ENCODE data around the gene C12orf76.
"Not testable (repeated sequence)": the region's sequence is repeated elsewhere in the genome, so short reads cannot be mapped to it uniquely, and the experiment has no call there.

The C12orf76 gene

DNA sequence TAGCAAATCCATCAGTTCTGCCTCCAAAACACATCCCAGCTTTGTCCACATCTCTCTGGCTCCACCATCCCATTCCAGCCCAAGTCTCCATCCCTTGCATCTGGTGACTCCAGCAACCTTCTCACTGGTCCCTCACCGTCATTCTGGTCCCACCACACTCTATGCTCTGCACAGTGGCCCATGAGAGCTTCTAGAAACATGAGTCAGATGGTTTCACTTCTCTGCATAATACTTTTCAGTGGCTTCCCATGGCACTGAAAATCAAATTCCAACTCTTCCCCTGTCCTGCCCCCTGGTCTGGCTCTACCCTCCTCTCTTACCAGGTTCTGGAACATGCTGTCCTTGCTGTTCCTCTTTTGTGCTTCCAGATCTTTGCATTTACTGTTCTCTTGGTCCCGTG, 17.2 kb upstream of the C12orf76 start:
- no peak for DNase-seq (ENCODE audit: low read depth)

DNA sequence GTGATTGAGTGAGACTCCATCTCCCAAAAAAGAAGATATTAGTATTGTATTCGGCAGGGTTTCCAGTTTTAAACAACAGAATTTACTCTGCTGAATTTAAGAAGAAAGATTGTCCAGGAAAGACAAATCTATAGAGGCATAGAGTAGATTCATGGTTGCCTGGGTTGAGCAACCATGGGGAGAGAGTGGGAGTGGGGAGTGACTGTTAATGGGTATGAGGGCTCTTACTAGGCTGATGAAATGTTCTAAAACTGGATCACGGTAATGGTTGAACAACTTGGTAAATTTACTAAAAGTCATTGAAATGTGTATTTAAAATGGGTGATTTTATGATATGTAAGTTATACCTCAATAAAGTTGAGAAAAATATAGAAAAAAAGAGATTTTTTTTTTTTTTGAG, 13.9 kb upstream of the C12orf76 start:
- DNase-seq (ENCODE audit: low read depth): no peak

DNA sequence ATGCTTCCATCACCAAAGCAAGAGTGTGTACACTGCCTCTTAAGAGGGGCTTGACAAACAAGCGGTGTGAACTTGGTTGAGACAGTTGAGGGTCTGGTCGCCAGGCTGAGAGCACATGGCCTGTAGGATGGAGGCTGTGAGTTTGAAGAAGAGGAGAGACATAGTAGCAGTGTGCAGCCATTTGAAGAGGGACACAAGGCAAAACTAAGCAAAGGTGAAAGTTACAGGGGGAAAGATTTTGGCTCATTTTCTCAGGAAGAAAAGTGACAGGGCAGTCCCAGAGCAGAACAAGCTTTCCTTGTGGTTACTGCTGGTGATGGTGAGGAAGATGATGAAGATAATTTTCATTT, 11.3 kb upstream of the C12orf76 start:
- DNase-seq (ENCODE audit: low read depth): no peak

DNA sequence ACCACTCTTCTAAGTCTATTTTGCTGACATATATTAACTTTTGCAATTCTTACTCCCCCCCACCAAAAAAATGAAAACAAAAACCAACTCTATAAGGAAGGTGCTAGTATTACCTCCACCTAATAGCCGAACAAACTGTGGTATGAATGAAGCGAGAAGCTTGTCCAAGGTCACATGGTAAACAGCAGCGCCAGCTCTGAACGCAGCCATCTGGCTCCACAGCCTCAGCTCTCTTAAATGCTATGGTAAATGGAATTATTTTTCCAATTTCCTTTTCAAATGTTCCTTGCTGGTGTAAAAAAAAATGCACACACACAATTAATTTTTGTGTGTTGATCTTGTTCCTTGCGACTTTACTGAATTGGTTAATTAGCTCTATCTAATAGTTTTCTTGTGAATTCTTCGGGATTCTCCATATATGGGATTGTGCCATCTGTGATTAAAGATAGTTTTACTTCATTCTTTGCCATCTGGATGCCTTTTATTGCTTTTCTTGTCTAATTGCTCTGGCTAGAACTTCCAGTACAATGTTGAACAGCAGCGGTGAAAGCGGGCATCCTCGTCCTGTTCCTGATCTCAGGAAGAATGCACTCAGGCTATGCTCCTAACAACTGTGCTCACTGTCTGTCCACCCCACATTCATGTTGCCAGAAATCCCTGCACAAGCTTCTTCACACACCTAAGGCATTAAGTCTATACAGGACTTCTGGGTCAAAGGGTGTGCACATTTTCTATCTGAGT, 10.7 kb upstream of the C12orf76 start:
- DNase-seq (ENCODE audit: low read depth): no peak

DNA sequence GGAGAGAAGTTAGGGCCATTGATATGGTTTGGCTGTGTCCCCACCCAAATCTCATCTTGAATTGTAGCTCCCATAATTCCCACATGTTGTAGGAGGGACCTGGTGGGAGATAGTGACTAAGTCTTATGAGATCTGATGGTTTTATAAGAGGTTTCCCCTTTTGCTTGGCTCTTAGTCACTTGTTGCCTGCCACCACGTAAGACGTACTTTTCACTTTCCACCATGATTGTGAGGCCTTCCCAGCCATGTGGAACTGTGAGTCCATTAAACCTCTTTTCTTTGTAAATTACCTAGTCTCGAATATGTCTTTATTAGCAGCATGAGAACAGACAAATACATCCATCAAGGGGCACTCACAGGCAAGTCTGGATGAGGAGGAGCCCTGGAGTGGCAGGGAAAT, 8.3 kb upstream of the C12orf76 start:
- not testable (repeated sequence) for DNase-seq (ENCODE audit: low read depth)

DNA sequence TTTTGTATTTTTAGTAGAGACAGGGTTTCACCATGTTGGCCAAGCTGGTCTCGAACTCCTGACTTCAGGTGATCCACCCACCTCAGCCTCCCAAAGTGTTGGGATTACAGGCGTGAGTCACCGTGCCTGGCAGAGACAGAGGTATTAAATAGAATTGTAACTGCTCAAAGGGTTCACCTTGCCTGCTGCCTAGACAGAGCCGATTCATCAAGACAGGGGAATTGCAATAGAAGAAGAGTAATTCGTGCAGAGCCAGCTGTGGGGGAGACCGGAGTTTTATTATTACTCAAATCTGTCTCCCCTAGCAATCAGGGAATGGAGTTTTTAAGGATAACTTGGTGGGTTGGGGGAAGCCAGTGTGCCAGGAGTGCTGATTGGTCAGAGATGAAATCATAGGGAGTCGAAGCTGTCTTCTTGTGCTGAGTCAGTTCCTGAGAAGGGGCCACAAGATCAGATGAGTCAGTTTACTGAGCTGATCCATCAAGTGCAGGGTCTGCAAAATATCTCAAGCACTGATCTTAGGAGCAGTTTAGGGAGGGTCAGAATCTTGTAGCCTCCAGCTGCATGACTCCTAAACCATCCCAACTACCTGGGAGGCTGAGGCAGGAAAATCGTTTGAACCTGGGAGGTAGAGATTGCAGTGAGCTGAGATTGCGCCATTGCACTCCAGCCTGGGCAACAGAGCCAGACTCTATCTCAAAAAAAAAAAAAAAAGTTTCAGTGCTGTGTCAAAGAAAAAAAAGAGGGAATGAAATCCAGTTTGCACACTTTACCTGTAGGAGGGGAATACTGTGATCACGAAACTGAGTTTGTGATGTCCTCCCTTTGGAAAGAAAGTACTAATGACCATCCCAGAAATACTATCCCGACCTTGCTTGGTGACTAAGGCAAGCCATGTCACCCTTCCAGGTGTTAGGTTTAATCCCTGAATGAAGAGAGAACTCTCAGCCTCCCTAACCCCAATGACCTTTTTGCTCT, 7.3 kb upstream of the C12orf76 start:
- DNase-seq (ENCODE audit: low read depth): not testable (repeated sequence)

DNA sequence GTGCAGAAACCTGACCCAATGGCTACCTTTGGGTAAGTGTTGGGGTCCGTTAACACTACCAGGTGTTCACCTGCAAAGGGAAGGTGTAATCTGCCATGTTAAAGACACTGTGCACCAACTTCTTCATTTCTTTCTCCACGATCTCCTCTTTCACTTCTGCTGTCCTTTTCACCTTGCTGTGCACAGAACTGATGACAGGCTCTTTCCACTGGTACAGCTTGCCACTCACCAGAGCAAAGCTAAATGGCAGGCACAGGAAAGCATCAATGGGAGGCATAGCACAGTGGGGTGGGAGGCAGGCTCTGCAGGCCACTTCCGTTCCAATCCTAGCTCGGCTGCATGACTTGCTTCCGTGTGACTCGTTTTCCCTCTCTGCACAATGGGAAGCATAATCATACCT, 2.6 kb upstream of the C12orf76 start:
- no peak for DNase-seq (ENCODE audit: low read depth)

DNA sequence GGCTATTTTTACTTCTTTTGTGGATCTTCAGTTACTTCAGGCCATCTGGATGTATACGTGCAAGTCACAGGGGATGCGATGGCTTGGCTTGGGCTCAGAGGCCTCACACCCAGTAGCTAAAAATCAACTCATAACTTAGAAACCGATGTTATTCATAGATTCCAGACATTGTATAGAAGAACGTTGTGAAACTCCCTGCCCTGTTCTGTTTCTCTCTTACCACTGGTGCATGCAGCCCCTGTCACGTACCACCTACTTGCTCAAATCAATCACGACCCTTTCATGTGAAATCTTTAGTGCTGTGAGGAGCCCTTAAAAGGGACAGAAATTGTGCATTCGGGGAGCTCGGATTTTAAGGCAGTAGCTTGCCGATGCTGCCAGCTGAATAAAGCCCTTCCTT, 1.3 kb upstream of the C12orf76 start:
- not testable (repeated sequence) for DNase-seq (ENCODE audit: low read depth)

DNA sequence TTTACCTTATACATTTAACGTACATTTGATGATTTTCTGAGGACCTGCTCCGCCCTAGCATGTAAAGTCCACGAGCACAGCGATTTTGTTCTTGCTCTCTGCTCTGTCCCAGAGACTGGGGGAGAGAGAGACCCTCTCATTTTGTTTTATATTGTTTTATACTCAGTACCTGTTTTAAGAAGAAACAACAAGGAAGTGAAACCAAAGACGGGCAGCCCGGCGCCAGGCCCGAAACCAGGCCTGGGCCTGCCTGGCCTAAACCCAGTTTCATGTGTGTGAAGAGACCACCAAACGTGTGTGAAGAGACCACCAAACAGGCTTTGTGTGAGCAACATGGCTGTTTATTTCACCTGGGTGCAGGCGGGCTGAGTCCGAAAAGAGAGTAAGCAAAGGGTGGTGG, 712 bp upstream of the C12orf76 start:
- not testable (repeated sequence) for DNase-seq (ENCODE audit: low read depth)

DNA sequence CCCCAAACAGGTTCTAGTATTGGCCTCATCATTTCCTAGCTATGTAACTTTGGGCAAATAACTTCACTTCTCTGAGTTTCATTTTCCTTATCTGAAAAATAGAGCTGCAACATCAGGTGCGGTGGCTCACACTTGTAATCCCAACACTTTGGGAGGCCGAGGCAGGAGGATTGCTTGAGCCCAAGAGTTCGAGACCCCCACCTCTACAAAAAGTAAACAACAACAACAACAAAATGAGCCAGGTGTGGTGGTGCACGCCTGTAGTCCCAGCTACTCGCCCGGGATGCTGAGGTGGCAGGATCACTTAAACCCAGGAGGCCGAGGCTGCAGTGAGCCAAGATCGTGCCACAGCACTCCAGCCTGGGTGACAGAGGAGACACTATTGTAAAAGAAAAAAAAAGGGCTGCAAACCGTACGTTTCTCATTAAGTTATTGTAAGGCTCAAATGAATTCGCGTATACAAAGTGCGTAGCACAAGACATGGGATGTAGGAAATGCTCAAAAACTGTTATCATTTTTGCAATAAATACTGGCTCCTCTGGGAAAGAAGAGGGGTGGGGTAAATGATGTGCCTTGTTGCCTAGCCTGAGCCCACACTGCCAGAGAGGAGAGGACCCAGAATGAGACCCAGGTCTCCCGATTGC, 903 bp downstream of the C12orf76 start:
- no peak for DNase-seq (ENCODE audit: low read depth)

DNA sequence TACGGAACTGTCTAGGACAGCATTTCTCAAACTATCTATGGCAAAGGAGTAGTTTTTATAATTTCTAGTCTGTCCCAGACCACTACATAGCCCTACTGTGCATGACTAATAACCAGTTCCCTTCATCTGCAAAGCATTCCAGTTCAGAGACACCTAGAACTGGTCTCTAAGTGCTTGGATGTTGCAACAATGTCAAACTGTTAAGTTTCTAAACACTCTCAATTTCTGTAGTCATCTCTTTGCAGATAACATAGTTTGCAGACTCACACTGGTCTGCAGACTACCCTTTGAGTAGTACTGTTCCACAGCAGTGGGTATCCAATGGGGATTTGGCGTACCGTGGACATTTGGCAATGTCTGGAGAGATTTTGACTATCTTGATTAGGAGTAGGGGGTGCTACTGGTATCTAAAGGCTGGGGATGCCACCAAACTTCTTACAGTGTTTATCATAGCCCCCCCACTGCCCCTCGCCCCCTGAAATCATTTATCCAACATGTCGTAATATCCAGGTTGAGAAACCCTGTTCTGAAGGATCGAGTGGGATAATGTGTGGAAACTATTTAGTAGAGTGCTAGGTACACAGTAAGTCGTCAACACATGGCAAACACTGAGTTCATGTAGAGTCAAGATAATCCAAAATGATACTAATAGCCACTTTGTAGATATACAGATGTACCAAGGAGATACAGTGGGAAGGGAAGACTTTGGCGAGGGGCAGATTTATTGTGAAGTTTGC, 1.7 kb downstream of the C12orf76 start:
- DNase-seq (ENCODE audit: low read depth): no peak

DNA sequence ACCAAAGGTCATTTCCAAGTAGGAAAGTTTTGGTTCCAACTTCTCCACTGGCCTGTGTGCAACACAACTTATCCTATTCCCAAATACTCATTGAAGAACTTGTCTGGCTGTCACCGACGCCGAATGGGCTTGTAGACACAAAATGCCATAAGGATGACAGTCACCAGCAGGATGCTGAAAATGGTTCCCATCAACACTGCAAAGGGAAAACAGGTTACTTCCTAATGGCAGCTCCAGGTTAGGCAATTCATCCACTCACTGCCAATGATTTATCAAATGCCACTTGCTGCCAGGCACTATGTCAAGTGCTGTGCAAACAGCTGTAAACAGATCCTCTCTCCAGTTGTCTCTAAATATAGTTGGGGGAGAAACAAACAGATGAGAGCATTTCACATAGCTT, 6.1 kb downstream of the C12orf76 start:
- no peak for DNase-seq (ENCODE audit: low read depth)

DNA sequence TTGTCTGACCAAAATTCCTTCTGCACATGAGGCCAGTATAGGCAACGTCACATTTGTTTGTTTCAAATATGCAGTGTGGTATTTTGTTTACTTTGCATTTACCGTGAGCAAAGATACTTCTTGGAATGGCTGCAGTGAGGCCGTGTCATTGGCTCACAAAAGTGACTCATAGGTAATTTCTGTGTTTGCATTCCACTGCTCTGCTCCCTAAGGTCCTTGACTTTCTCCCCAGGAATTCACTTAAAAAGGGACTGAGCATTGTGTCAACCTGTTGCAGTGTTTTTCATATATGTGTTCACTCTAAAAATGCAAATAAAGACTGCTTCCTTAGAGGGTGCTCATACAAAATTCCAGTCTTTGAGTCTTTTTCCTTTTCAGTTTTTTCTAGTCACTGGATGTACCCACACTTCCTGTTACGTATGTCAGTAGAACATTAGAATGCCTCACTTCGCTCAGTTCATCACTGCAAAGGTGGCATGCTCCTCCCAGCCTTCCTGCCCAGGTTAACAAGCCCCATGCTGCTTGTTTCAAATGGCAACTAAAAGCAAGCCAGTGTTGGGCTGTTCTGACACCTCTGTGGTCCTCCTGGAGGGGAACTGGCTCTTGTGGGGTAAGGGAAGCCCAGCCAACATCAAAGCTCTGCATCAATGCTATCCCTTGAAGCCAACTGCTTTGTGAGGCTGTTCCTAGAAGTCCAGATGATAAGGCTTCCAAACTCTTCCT, 9.1 kb downstream of the C12orf76 start:
- DNase-seq (ENCODE audit: low read depth): no peak

DNA sequence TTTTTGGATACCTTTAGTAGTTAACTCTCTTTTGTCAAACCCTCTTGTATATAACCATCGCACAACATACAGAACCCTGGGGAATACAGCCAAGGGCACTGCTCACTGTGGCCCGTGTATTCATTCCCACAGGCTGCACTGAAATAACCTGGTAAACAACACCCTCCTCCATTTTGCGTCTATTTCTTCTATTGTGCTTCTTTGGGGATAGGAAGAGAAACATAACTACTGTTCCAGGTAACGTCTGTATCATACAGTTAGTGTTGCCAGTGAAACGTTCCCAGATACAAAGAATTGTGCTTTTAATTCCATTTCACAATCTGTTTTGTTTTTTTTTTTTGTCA, 9.6 kb downstream of the C12orf76 start:
- no peak for DNase-seq (ENCODE audit: low read depth)

DNA sequence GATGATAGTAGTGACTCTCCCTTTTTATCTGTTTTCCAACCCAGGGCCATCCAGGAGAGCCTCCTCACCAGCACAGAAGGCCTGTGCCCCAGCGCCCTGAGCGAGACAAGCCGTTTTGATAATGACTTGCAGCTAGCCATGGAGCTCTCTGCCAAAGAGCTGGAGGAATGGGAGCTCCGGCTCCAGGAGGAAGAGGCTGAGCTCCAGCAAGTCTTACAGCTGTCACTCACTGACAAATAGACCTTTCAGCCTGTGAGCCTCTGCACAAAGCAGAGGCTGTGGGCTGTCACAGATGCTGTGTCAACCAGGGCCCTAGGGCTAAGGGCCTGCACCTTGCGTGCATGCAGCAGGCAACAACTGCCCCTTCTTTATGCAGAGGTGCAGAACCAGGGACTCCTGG, 11.0 kb downstream of the C12orf76 start:
- no peak for DNase-seq (ENCODE audit: low read depth)

DNA sequence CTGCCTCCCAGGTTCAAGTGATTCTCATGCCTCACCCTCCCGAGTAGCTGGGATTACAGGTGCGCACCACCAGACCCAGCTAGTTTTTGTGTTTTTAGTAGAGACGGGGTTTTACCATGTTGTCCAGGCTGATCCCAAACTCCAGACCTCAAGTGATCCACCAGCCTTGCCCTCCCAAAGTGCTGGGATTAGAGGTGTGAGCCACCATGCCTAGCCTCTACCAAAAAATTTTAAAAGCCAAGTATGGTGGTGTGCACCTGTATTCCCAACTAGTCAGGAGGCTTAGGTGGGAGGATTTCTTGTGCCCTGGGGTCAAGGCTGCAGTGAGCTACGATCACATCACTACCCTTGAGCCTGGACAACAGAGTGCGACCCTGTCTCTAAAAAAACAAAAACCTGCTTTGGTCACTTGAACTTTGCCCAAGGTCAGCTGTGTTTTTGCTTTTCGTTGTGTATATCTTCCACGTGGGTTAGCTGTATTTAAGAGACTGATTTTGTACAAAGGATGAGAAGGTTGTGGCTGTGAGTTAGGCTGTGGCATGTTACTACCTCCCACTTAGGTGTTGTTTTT, 12.7 kb downstream of the C12orf76 start:
- no peak for DNase-seq (ENCODE audit: low read depth)

DNA sequence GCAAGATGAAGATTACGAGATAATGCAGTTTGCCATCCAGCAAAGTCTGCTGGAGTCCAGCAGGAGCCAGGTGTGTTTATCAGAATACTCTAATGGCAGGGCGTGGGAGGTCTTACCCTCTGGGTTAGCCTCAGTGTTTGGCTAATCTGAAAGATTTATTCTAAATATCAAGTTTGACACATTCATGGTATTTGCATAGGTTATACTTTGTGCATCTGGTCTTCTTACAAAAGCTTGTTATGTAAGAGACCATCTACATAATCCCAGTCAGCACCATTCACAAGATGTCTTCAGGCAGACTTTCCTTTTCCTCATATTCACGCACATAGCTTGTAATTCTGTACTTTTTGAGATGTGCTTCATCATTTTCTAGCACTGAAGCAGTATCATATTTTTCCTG, 14.4 kb downstream of the C12orf76 start:
- DNase-seq (ENCODE audit: low read depth): no peak

DNA sequence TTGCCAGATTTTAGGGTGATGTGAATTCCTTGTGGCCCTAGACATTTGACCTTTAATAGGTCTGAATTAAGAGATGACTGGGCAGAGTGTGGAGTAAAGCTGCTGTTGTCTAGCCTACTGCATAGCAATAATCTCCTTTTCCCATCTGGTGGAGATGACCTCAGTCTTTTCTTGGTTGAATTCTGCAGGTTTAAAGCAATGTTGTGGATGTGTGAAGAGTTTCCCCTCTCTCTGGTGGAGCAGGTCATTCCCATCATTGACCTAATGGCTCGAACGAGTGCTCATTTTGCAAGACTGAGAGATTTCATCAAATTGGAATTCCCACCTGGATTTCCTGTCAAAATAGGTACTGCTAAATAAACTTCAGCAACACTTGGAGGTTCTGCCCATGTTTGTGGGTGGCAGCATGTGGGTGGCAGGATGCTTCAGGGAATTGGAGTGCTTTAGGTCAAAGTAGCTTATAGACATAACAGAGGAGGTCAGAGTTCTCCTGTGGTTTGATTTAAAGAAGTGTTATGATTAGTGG, 19.0 kb downstream of the C12orf76 start:
- DNase-seq (ENCODE audit: low read depth): no peak

DNA sequence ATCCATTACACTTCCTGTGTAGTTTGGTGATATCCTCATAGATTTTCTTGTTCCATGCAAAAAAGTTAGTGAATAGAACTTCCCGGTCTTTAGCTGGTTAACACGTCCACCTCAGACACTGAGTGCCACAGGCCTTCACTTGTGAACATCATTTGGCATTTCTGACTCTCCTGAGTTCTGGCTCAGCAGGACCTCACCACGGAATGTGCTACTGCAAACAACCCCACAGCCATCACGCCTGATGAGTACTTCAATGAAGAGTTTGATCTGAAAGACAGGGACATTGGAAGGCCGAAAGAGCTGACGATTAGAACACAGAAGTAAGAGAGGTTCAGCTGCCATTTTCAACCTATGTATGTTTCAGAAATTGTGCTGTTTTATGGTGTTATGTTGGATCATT, 20.0 kb downstream of the C12orf76 start:
- DNase-seq (ENCODE audit: low read depth): no peak

DNA sequence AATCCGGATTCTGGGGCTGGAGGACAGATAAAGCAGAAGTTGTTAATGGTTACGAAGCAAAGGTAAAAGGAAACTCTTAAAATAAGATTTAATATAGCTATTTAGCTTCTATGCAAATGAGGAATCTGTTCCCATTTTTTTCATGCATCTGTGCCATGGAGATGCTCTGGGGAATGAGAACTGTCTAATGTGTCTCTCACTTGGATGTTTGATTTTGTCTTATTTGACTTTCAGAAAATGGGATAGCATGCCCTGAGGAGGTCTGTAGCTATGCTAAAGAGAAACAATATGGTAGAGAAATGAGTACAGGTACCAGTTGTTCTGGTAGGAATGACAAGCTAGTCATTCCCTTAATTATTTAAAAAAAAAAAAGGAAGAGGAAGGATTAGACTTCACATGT, 24.3 kb downstream of the C12orf76 start:
- DNase-seq (ENCODE audit: low read depth): no peak
